Peyer's patch (tissue), 4 donors: Measurements from ENCODE around the gene SATB1. TPM values are rescaled to one million over a fixed set of nuclear protein-coding genes. Genes with fewer than 3 reads are reported as not detected.

Experiments
- DNase-seq, 3 donors: peaks; one replicate each; pipeline ENCODE4 v3.0.0-alpha.2; 2017 to 2019
- H3K27ac ChIP-seq, 4 donors: fragments of 200-600 bp; sonication (generic); one replicate each; pipeline ENCODE4 v1.5.1; 2016 to 2019
- H3K27me3 ChIP-seq, 2 donors: fragments of 200-600 bp; sonication (generic); one replicate each; pipeline ENCODE4 v1.5.1; 2019
- H3K36me3 ChIP-seq, 3 donors: fragments of 200-600 bp; sonication (generic); one replicate each; pipeline ENCODE4 v1.5.1; 2016 to 2019
- H3K4me1 ChIP-seq, 4 donors: fragments of 200-600 bp; sonication (generic); one replicate each; pipeline ENCODE4 v1.5.1; 2016 to 2019
- H3K4me3 ChIP-seq, 4 donors: fragments of 200-600 bp; sonication (generic); 1 replicate in 3 of 4; 2 replicates in 1 of 4; pipeline ENCODE4 v1.5.1; 2016 to 2019; ENCODE audit warnings: mild to moderate bottlenecking in 1 of 4
- H3K9me3 ChIP-seq, 4 donors: fragments of 200-600 bp; sonication (generic); one replicate each; pipeline ENCODE4 v1.5.1; 2016 to 2019; ENCODE audit warnings: mild to moderate bottlenecking in 1 of 4
- POLR2A ChIP-seq, 2 donors: fragments of 450-650 bp; IDR thresholded peaks; one replicate each; pipeline ENCODE4 v1.5.1; 2017; ENCODE audit warnings: antibody characterized with exemption in 2 of 2, mild to moderate bottlenecking in 2 of 2, moderate library complexity in 2 of 2
- total RNA-seq, 4 donors: library from RNA; depleted of rRNA; stranded (reverse); fragments of >200 nt; gene quantifications; one replicate each; pipeline ENCODE4 v1.1.0, GENCODE V29; 2016
- TF ChIP-seq, protein P1 (sequence below), 6 experiments: fragments of 450-650 bp in 4 of 6; fragments of 200-600 bp in 2 of 6; sonication (generic) in 1 of 6; IDR thresholded peaks; one replicate each; pipeline ENCODE4 v1.5.1; 2017 to 2019; ENCODE audit warnings: antibody characterized with exemption in 6 of 6, mild to moderate bottlenecking in 3 of 6, moderate library complexity in 1 of 6

SATB1 gene
- total RNA-seq, 4 donors from 2014 or later = 46.6 to 101 (median 63.2) TPM

- Histone ChIP-seq H3K27me3 (no peaks in the 10 kb centered on the region), H3K4me1 (peaks cover 0 to 18% (median 3%) of the 10 kb centered on the region in 4 donors), H3K9me3 (peaks cover 0 to 4% (median 0%) of the 10 kb centered on the region in 4 donors), H3K27ac (no peak overlapping the region), H3K36me3 (no peaks in the 10 kb centered on the region), H3K4me3 (no peak overlapping the region)
- TF ChIP-seq POLR2A (IDR thresholded peaks at IDR 0.05) = no peak
- TF ChIP-seq, protein P1, sequence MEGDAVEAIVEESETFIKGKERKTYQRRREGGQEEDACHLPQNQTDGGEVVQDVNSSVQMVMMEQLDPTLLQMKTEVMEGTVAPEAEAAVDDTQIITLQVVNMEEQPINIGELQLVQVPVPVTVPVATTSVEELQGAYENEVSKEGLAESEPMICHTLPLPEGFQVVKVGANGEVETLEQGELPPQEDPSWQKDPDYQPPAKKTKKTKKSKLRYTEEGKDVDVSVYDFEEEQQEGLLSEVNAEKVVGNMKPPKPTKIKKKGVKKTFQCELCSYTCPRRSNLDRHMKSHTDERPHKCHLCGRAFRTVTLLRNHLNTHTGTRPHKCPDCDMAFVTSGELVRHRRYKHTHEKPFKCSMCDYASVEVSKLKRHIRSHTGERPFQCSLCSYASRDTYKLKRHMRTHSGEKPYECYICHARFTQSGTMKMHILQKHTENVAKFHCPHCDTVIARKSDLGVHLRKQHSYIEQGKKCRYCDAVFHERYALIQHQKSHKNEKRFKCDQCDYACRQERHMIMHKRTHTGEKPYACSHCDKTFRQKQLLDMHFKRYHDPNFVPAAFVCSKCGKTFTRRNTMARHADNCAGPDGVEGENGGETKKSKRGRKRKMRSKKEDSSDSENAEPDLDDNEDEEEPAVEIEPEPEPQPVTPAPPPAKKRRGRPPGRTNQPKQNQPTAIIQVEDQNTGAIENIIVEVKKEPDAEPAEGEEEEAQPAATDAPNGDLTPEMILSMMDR (IDR thresholded peaks at IDR 0.05) = no peak
- no peak for DNase-seq
Measured at GRCh38 chr3:18447720-18448119, 22.6 kb upstream of the SATB1 start.

GRCh38 chr3:18446149-18446825 lies 21.1 kb upstream of the SATB1 start:
- DNase-seq = no peak
- H3K4me1 ChIP-seq = peaks cover 0 to 18% (median 3%) of the 10 kb centered on the region in 4 donors
- no peaks in the 10 kb centered on the region for H3K36me3 ChIP-seq
- peak overlapping the region in 3 of 4 donors; percentile 57 to 73 (median 61) for H3K4me3 ChIP-seq
- H3K27me3 ChIP-seq = no peaks in the 10 kb centered on the region
- TF ChIP-seq, protein P1 (IDR thresholded peaks at IDR 0.05) = no peak
- TF ChIP-seq POLR2A (IDR thresholded peaks at IDR 0.05) = no peak
- H3K9me3 ChIP-seq = peaks cover 0 to 4% (median 0%) of the 10 kb centered on the region in 4 donors
- peak overlapping the region in 2 of 4 donors; percentile 64 to 85 for H3K27ac ChIP-seq

GRCh38 chr3:18445401-18446148 lies 20.4 kb upstream of the SATB1 start:
- H3K27me3 ChIP-seq = no peaks in the 10 kb centered on the region
- H3K4me3 ChIP-seq = peak overlapping the region; percentile 57 to 77 (median 67)
- H3K36me3 ChIP-seq = no peaks in the 10 kb centered on the region
- H3K9me3 ChIP-seq = peaks cover 0 to 4% (median 0%) of the 10 kb centered on the region in 4 donors
- peak in 2 of 3 donors; percentile 81 to 83 for DNase-seq
- peaks cover 0 to 18% (median 3%) of the 10 kb centered on the region in 4 donors for H3K4me1 ChIP-seq
- H3K27ac ChIP-seq = peak overlapping the region; percentile 64 to 85 (median 77)
- TF ChIP-seq POLR2A (IDR thresholded peaks at IDR 0.05) = no peak
- TF ChIP-seq, protein P1 (IDR thresholded peaks at IDR 0.05) = peak in 2 of 6 experiments; percentile 13 to 23

DNA sequence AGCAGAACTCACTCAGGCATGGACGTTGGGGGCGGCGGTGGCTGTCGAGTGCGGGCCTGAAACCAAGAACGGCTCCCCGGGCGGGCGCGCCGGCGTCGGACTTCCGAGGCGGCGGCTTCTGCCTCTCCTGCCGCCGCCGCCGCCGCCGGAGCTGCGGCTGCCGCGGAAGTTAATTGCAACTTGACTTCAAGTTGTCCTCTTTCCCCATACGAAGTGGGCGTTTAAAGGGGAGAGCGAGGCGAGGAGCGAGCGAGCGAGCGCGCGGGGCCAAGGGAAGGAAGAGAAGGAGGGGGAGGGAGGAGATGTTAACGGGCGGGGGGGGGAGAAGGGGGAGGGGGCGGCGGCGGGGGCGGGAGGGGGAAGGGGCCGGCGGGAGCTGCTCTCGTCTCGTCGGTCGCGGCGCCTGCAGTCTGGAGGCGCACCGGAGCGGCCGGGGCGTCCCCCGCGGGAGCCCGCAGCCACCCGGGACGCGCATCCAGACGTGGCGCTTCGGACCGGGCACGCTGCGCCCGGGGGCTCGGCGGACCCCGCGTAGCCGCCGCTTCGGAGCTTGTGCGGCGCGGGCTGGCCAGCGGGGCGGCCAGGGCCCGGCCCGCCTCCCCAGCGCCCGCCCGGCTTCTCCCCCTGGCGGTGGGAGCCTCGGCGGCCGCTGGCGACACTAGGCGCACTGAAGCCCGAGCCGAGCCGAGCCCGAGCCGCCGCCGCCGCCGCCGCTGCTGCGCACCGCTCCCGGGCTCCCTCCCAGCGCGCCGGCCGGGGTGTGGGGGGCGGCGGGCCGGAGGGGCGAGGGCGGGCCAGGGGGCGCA lies 19.7 kb upstream of the SATB1 start:
- H3K27ac ChIP-seq = peak overlapping the region; percentile 64 to 85 (median 77)
- H3K9me3 ChIP-seq = peaks cover 0 to 4% (median 0%) of the 10 kb centered on the region in 4 donors
- peak; percentile 55 to 84 (median 82) for DNase-seq
- no peaks in the 10 kb centered on the region for H3K36me3 ChIP-seq
- peaks cover 0 to 18% (median 3%) of the 10 kb centered on the region in 4 donors for H3K4me1 ChIP-seq
- peak; percentile 5 to 26 for TF ChIP-seq POLR2A (IDR thresholded peaks at IDR 0.05)
- TF ChIP-seq, protein P1 (IDR thresholded peaks at IDR 0.05) = peak; percentile 12 to 74 (median 49)
- no peaks in the 10 kb centered on the region for H3K27me3 ChIP-seq
- H3K4me3 ChIP-seq = peak overlapping the region; percentile 57 to 77 (median 67)
